Right cardiac atrium (tissue), 5 donors: ENCODE results near the gene AGPAT3. TPM values are rescaled to one million over a fixed set of nuclear protein-coding genes. Genes with fewer than 3 reads are reported as not detected.
A peak's percentile ranks its signal among the peaks of the same experiment; 100 is the strongest.

ENCODE experiments used
- ATAC-seq, 2 donors: fragments of 200-7000 bp; cut with Tn5 transposase; one replicate each; pipeline versions ENCODE4 v1.8.0 to v1.9.1; 2020; ENCODE audit warnings: moderate library complexity in 2 of 2, mild to moderate bottlenecking in 1 of 2
- DNase-seq, 3 donors: peaks; one replicate each; pipeline ENCODE4 v3.0.0-alpha.2; 2020
- H3K27ac ChIP-seq: one replicate; pipeline ENCODE4 v1.5.1; 2013; ENCODE audit warnings: mild to moderate bottlenecking, low read length, control low read depth, moderate library complexity
- H3K27me3 ChIP-seq: one replicate; pipeline ENCODE4 v1.6.1; 2013; ENCODE audit not compliant: control insufficient read depth, insufficient read depth
- H3K4me1 ChIP-seq: one replicate; pipeline ENCODE4 v1.6.1; 2013; ENCODE audit warnings: low read length; ENCODE audit not compliant: control insufficient read depth, insufficient read depth
- H3K4me3 ChIP-seq: one replicate; pipeline ENCODE4 v1.5.1; 2013; ENCODE audit warnings: low read length, control low read depth
- H3K9me3 ChIP-seq: one replicate; pipeline ENCODE4 v1.6.1; 2013; ENCODE audit warnings: low read length; ENCODE audit not compliant: control insufficient read depth
- WGBS: extraction: QIAGEN DNeasy Blood & Tissue Kit; methylation state at CpG from one replicate; pipeline ENCODE4 v1.1.7; 2013; 5-methylcytosine and 5-hydroxymethylcytosine counted together
- intact Hi-C, 4 donors: fragments of 100-400 bp; cut with DNase I; formaldehyde crosslinking; loops; one replicate each; pipeline versions ENCODE4 v1.11.0 to v1.14.0; 2022 to 2023
- polyA plus RNA-seq: library from polyadenylated mRNA; stranded (reverse); fragments of 200-250 nt; gene quantifications from one replicate; pipeline ENCODE4 v1.2.3, GENCODE V29; 2013
- total RNA-seq, 4 donors: library from RNA; stranded (reverse); fragmentation: NEBNext Ultra II Directional; extraction: Animal tissue kit (Norgen Biotek cat#: 25700); gene quantifications; one replicate each; pipeline ENCODE4 v1.2.1, GENCODE V29; 2021
- donor health status: healthy with polysubstance abuse.
- donor health status: DM: no; HTN: yes; CAD: no.
- donor health status: DM: no; HTN: no; CAD: no.
- donor health status: DM: no; HTN: yes; CAD: no; lungs with severe emphysema.
- donor health status: DM: yes; HTN: yes; CAD: no.

The AGPAT3 gene
- total and polyA plus RNA-seq, 5 donors, result 32.0 to 71.1 (median 58.6) TPM

DNA sequence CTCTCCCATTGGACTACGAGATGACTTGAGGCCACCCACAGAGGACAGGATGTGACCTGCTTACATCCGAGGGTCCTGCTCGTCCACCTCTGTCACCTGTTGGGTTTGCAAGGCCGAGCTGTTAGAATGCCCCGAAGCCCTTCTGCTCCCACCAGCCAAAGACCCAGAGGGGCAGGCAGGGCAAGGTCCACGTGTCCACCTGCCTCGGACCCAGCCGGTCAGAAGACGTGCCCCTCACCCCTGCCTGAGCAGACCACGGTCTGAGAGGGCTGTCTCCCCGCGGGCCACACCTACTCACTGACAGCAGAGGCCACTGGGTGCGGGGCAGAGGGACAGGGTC is 116.8 kb downstream of the AGPAT3 start:
- intact Hi-C loops, result loop anchor here in 1 of 4 donors (10.0 kb wide), 1 partner anchor 63 kb away; no protein-coding TSS in a partner anchor
- no peak for ATAC-seq
- Histone ChIP-seq H3K4me1 (no peaks in the 10 kb centered on the region), H3K9me3 (no peaks in the 10 kb centered on the region), H3K4me3 (no peak overlapping the region), H3K27me3 (no peaks in the 10 kb centered on the region), H3K27ac (no peak overlapping the region)
- 78% methylated on average over 13 of the region's 13 CpGs for WGBS
- DNase-seq, result no peak

DNA sequence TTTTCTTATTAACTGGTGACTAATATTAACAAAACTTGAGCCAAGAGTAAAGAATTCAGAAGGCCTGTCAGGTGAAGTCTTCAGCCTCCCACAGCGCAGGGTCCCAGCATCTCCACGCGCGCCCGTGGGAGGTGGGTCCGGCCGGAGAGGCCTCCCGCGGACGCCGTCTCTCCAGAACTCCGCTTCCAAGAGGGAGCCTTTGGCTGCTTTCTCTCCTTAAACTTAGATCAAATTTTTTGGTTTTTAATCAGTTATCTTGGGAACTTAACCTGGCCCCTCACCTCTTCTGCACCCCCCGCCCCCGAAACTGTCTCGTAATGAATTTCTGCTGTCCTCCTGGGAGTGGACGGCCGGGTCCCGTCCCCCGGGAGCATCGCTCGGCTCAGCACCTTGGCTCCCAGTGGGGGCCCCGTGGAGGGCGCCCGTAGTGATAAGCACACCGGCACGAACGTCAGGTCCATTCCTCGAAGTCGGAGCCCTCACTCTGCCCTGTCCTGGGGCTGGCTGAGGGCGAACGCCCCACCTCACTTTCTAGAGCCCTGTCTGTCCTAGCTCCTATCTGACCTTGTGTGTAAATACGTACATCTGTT is 117.6 kb downstream of the AGPAT3 start:
- no peaks in the 10 kb centered on the region for H3K9me3 ChIP-seq
- 90% methylated on average over 32 of the region's 32 CpGs for WGBS
- no peak for ATAC-seq
- H3K4me1 ChIP-seq, result no peaks in the 10 kb centered on the region
- H3K27ac ChIP-seq, result no peak overlapping the region
- DNase-seq, result no peak
- no peak overlapping the region for H3K4me3 ChIP-seq
- H3K27me3 ChIP-seq, result no peaks in the 10 kb centered on the region
- intact Hi-C loops, result loop anchor here in 1 of 4 donors (10.0 kb wide), 1 partner anchor 62 kb away; no protein-coding TSS in a partner anchor

DNA sequence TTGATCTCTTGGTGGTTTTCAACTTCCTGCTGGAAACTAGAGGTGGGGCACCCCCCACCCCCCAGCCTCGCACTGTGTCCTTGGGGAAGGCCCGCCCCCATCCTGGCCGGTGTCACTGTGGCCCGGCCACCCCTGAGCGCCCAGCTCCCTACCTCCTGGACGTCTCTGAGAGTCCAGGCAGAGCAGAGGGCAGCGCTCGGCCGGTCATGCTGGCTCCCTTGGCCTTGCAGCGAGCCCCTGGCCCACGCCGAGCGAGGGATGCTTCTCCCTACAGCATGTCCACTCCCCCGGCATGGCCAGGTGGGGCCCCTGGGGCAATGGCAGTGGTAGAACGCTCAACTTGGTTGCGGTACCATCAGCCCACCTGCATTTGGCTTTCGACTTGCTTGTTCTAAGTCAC is 118.4 kb downstream of the AGPAT3 start:
- Histone ChIP-seq H3K4me1 (no peaks in the 10 kb centered on the region), H3K27me3 (no peaks in the 10 kb centered on the region), H3K9me3 (no peaks in the 10 kb centered on the region), H3K27ac (no peak overlapping the region), H3K4me3 (no peak overlapping the region)
- no peak for DNase-seq
- intact Hi-C loops, result loop anchor here in 1 of 4 donors (10.0 kb wide), 1 partner anchor 61 kb away; no protein-coding TSS in a partner anchor
- ATAC-seq, result peak in 1 of 2 donors; percentile 5
- 88% methylated on average over 17 of the region's 17 CpGs for WGBS

GRCh38 chr21:43983860-43984420 is 118.9 kb downstream of the AGPAT3 start:
- 93% methylated on average over 25 of the region's 25 CpGs for WGBS
- no peaks in the 10 kb centered on the region for H3K27me3 ChIP-seq
- ATAC-seq (no peak), DNase-seq (no peak)
- no peak overlapping the region for H3K27ac ChIP-seq
- intact Hi-C loops, result loop anchor here in 1 of 4 donors (10.0 kb wide), 1 partner anchor 61 kb away; no protein-coding TSS in a partner anchor
- no peak overlapping the region for H3K4me3 ChIP-seq
- H3K9me3 ChIP-seq, result no peaks in the 10 kb centered on the region
- no peaks in the 10 kb centered on the region for H3K4me1 ChIP-seq

DNA sequence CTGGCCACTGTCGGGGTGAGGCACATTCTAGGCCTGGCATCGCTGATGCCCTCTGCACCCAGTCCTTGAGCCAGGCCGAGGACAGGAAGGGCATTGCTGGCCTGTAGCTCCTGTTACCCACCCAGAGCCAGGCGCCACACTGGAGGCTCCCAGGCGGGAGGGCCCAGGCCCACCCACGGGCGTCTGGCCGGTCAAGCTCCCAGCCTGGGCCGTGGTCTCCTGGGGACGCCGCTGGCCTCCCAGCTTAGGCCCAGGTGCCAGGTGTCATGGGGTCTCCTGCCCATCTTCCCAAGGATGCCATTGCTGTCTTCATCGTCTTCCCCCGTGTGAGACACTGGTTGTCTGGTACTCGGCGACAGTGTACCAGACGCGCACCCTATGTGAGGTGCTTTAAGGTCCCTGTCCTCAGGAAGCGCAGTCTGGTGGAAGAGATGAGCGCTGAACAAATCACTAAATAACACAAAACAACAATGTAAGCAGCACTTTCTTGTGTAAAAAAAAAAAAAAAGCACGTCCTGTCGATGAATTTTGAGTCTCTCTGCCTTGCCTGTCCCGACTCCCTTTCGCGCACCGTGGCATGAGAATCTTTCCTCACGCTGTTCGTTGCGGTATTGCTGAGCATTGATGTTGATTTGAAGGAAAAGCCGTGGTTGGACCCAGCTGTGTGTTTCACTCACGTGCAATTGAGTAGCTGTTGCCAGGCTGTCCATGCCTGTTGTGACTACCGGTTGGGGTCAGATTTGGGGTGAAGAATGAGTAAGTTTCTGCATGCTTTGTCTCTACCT is 120.1 kb downstream of the AGPAT3 start:
- WGBS, result 89% methylated on average over 31 of the region's 31 CpGs
- Histone ChIP-seq H3K27ac (no peak overlapping the region), H3K9me3 (no peaks in the 10 kb centered on the region), H3K4me3 (no peak overlapping the region), H3K27me3 (no peaks in the 10 kb centered on the region), H3K4me1 (no peaks in the 10 kb centered on the region)
- intact Hi-C loops, result loop anchor here in 1 of 4 donors (10.0 kb wide), 1 partner anchor 60 kb away; no protein-coding TSS in a partner anchor
- DNase-seq, result no peak
- peak in 1 of 2 donors; percentile 6 for ATAC-seq

DNA sequence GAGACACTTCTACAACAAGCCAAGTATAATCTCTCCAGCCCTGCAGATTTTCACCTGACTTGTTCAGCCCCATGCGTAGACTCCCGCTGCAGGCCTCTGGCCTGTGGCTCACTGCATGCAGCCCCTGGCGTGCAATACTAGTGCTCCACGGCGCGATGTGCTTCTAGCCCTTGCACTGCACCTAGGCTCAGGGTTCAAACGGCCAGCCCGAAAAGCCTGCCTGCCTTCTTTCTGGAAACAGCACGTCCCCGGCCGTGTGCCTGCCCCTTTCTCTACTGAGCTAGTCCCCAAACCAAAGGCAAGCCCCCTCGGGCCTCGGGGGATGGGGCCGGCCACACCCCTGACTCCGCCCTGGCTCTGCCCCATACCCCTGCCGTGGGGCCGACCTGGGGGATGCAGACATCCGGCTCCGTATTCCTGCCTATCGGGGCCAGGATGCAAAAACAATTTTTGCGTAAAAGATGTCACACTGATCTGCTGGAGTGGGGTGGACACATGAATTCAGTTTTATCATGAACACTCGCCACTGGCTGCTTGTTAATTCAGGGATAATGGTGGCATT is 120.7 kb downstream of the AGPAT3 start:
- intact Hi-C loops, result loop anchor here in 1 of 4 donors (10.0 kb wide), 1 partner anchor 59 kb away; no protein-coding TSS in a partner anchor
- Histone ChIP-seq H3K27me3 (no peaks in the 10 kb centered on the region), H3K9me3 (no peaks in the 10 kb centered on the region), H3K4me1 (no peaks in the 10 kb centered on the region), H3K27ac (no peak overlapping the region), H3K4me3 (no peak overlapping the region)
- WGBS, result 25% methylated on average over 22 of the region's 22 CpGs
- DNase-seq, result no peak
- ATAC-seq, result peak; percentile 21 to 34

DNA sequence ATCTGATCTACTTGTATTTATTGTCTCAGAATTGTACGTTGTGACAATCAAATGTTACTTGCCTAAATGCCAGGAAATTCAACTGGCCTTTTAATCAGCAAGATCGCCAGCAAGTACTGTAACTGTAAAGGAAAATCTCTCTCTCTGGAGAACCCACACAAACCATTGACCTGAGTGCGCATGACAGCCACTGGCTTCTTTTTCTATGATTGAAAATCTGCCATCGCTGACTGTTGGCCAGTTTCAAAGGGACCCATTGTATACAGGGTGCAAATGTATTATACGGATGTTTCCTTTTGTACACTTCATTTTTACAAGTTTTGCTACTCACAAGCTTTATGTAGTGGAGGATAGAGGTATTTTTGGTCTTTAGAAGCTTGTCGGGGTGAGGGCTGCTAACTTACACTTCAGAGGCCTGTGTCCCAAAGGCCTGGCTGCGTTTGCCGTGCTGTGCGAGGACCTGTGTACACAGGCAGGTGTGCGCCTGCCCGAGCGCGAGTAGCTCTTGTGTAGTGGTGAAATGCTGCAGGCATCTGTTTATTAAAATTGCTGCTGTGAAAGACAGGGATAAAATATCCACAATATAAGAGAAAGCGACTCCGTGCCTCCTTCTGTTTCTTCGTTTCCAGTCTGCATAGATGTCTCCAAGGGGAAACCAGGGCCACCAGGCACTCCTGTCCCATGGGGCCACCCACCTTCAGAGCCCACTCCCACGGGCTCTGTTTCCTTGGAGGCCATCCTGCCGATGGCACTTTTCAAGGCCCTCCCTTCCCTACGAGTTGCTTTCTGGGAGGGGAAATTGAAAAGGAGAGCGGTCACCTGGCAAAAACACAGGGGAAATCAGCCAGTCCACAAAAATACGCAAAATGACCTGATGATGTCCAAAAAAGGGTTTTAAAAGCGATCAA is 121.8 kb downstream of the AGPAT3 start:
- Histone ChIP-seq H3K4me1 (no peaks in the 10 kb centered on the region), H3K4me3 (no peak overlapping the region), H3K27ac (no peak overlapping the region), H3K9me3 (no peaks in the 10 kb centered on the region), H3K27me3 (no peaks in the 10 kb centered on the region)
- WGBS, result 75% methylated on average over 22 of the region's 22 CpGs
- DNase-seq (peak in 1 of 3 donors; percentile 22), ATAC-seq (no peak)
- intact Hi-C loops, result loop anchor here in 1 of 4 donors (10.0 kb wide), 1 partner anchor 58 kb away; no protein-coding TSS in a partner anchor

GRCh38 chr21:43987509-43987908 is 122.5 kb downstream of the AGPAT3 start:
- no peak overlapping the region for H3K4me3 ChIP-seq
- no peaks in the 10 kb centered on the region for H3K9me3 ChIP-seq
- peak in 1 of 3 donors; percentile 32 for DNase-seq
- WGBS, result 55% methylated on average over 6 of the region's 6 CpGs
- H3K27me3 ChIP-seq, result no peaks in the 10 kb centered on the region
- intact Hi-C loops, result loop anchor here in 1 of 4 donors (10.0 kb wide), 1 partner anchor 57 kb away; no protein-coding TSS in a partner anchor
- H3K27ac ChIP-seq, result no peak overlapping the region
- ATAC-seq, result no peak
- no peaks in the 10 kb centered on the region for H3K4me1 ChIP-seq

- H3K27ac ChIP-seq, result no peak overlapping the region
- no peaks in the 10 kb centered on the region for H3K27me3 ChIP-seq
- H3K4me3 ChIP-seq, result no peak overlapping the region
- ATAC-seq (peak in 1 of 2 donors; percentile 10), DNase-seq (peak in 1 of 3 donors; percentile 19)
- WGBS, result 80% methylated on average over 9 of the region's 9 CpGs
- H3K9me3 ChIP-seq, result no peaks in the 10 kb centered on the region
- H3K4me1 ChIP-seq, result no peaks in the 10 kb centered on the region
- intact Hi-C loops, result loop anchor here in 1 of 4 donors (10.0 kb wide), 1 partner anchor 57 kb away; no protein-coding TSS in a partner anchor
Observed at GRCh38 chr21:43988016-43988415, 123.0 kb downstream of the AGPAT3 start.
